H54 (cell line): ENCODE data around the gene PDPN.

Experiments
- DNase-seq: peaks from one replicate; pipeline ENCODE4 v3.0.0; 2011; ENCODE audit warnings: low spot score, mixed read lengths; ENCODE audit not compliant: insufficient read length
- FAIRE-seq: peaks from 3 replicates; lab custom pipeline; 2011; peaks lifted over from hg19 to GRCh38; lab: Jason Lieb, UNC
- POLR2A ChIP-seq: IDR thresholded peaks from 2 replicates; pipeline ENCODE4 v1.6.1; 2011; ENCODE audit warnings: low read depth, mild to moderate bottlenecking, low read length

PDPN gene, protein sequence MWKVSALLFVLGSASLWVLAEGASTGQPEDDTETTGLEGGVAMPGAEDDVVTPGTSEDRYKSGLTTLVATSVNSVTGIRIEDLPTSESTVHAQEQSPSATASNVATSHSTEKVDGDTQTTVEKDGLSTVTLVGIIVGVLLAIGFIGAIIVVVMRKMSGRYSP

GRCh38 chr1:13583595-13583965 lies at the start of gene PDPN:
Gene PDPN (plus strand): TSS chr1:13583832. CDS start chr1:13584034, 202 bp downstream.
- DNase-seq: no peak
- TF ChIP-seq POLR2A: no peak

GRCh38 chr1:13535227-13535626 lies 48.4 kb upstream of the PDPN start:
- DNase-seq (no peak), FAIRE-seq (no peak)
- no peak for TF ChIP-seq POLR2A

More at GRCh38 chr1:13583595-13583965, at the start of gene PDPN:
- no peak for FAIRE-seq

GRCh38 chr1:13536571-13536970 lies 47.1 kb upstream of the PDPN start:
- DNase-seq (no peak), FAIRE-seq (no peak)
- TF ChIP-seq POLR2A: no peak

GRCh38 chr1:13538832-13539231 lies 44.8 kb upstream of the PDPN start:
- no peak for TF ChIP-seq POLR2A
- DNase-seq (no peak), FAIRE-seq (no peak)

DNA sequence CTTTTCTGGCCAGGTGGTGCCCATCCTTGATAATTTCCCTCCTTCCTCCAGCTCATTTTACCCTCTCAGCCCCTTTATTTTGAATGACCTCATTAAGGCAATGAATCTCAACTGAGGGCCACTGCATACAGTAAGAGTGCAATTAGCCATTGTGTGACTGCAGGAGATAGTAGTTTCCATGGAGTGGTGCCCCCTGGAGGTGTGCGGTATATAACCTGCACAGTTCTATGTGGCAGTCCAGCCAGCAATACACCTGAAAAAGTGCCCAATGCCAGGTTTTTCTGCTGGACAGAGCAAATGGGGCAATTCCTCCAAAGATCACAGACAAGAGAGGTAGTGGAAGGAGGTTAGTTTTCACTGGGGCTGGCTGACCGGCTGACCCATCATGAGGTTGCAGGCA lies 43.9 kb upstream of the PDPN start:
- FAIRE-seq: no peak
- no peak for TF ChIP-seq POLR2A
- DNase-seq: no peak

DNA sequence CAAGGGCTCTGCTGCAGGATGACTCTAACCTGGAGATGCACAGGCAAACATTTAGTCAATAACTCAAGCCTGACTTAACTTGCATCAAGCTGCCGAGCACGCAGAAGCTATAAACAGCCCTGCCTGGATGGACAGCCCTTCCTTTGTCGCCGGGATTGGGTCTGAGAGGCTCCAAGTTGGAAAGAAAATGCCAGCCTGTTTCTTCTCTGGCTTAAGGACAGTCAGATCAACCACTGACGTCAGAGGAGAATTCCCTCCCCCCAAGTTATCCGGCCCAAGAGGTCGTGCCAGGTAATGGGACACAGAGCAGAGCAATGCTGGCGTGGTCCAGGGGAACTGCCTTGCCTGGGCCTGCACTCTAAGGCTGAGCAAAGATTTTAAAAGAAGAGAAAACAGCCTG lies 42.8 kb upstream of the PDPN start:
- TF ChIP-seq POLR2A: no peak
- DNase-seq (no peak), FAIRE-seq (no peak)

DNA sequence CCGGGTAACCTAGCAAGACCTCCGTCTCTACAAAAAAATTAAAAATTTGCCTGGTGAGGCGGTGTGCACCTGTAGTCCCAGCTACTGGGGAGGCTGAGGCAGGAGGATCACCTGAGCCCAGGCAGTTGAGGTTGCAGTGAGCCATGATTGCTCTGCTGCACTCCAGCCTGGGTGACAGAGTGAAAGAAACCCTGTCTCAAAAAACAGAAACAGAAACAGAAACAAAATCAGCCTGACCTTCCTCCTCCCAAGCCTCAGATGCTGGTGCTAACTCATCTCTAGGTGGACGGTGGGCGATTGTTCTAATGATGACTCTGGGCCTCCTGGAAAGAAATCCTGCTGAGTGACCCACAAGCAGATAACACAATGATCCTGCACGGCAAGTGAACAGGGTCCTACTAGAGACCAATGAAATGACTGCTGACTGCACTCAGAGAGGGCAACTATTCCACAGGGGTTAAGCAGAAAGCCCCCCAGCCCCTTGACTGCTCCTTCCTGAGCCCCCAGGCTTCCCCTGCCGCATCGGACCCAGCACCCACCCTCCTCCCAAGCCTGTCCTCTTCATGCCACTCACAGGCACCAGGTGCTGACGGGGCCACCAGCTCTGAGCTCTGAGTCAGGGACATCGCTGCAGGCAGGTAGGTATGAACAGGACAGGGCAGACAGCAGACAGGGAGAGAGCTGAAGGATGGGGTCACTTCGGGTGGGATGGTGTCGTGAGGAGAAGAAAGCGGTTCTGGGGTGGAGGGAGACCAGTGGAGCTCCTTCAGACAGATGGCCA lies 42.0 kb upstream of the PDPN start:
- no peak for TF ChIP-seq POLR2A
- DNase-seq: no peak
- FAIRE-seq: no peak

- no peak for TF ChIP-seq POLR2A
- no peak for FAIRE-seq
Measured at GRCh38 chr1:13543451-13544220, 40.0 kb upstream of the PDPN start.

DNA sequence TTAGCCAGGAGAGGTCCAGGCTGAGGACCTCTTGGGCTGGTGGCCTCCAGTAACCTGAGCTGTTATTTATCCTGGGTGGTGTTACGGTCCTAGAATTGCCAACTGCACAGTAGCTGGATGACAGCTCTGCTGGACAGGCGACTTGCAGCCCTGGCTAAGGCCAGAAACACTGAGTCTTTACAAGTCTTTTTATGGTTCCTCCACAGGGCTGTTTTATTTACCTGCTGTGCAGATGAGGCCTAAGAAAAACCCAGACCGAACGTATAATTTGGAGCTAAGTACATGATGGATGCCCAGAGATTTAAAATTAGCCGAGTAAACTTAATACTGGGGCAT lies 39.4 kb upstream of the PDPN start:
- TF ChIP-seq POLR2A: no peak
- no peak for DNase-seq
- FAIRE-seq: no peak

More at GRCh38 chr1:13543451-13544220, 40.0 kb upstream of the PDPN start:
- no peak for DNase-seq

DNA sequence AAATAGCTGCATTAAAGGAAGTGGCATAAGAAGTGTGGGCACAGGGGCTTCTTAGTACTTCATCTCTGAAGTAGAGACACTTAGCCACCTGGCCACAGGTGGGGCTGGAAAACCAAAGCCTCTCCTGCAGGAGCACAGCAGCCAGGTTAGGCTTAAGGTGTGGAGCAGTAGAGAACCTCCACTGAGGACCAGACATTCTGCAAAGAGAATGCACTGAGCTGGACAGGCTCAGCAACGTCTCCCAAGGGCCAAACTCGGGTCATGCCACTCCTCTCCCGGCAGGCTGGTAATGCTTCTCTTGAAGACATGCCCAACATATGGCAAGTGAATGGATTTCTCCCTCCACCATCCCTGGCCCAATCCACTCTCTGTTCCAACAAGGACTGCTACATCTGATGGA lies 36.8 kb upstream of the PDPN start:
- TF ChIP-seq POLR2A: no peak
- FAIRE-seq (no peak), DNase-seq (no peak)

- DNase-seq (no peak), FAIRE-seq (no peak)
- TF ChIP-seq POLR2A: no peak
Measured at GRCh38 chr1:13548281-13548680, 35.4 kb upstream of the PDPN start.

- FAIRE-seq: no peak
- DNase-seq: no peak
Measured at GRCh38 chr1:13549021-13549420, 34.6 kb upstream of the PDPN start.

GRCh38 chr1:13549521-13549920 lies 34.1 kb upstream of the PDPN start:
- no peak for TF ChIP-seq POLR2A
- DNase-seq (no peak), FAIRE-seq (no peak)

More at GRCh38 chr1:13549021-13549420, 34.6 kb upstream of the PDPN start:
- no peak for TF ChIP-seq POLR2A

GRCh38 chr1:13550663-13551062 lies 33.0 kb upstream of the PDPN start:
- no peak for TF ChIP-seq POLR2A
- no peak for DNase-seq
- no peak for FAIRE-seq
